HCT116 (cell line): ENCODE data around the gene MEGF6. TPM values are rescaled to one million over a fixed set of nuclear protein-coding genes. Genes with fewer than 3 reads are reported as not detected.

ENCODE experiments used
- ATAC-seq: fragments of 200-7000 bp; cut with Tn5 transposase; 2 replicates; pipeline ENCODE4 v1.9.1; 2020; ENCODE audit warnings: mild to moderate bottlenecking, moderate library complexity
- BruUV-seq: library from RNA; stranded (reverse); fragments of 400-500 nt; replicated peaks from 2 replicates; lab custom pipeline; 2021; lab: Mats Ljungman, UMichigan
- CTCF ChIA-PET: fragments of 300-600 bp; sonication (Branson Sonifier 250); formaldehyde crosslinking; loops from one replicate; lab custom pipeline; 2021; ENCODE audit warnings: antibody characterized with exemption; lab: Charles Lee
- POLR2A ChIA-PET: fragments of 300-600, 350-600 bp; sonication (Branson Sonifier 250); formaldehyde crosslinking; loops from one replicate; lab custom pipeline; 2021; ENCODE audit warnings: antibody characterized with exemption; lab: Charles Lee
- RAD21 ChIA-PET, 2 experiments: fragments of 300-600 bp; sonication (Branson Sonifier 250); formaldehyde crosslinking; loops; one replicate each; lab custom pipeline; 2023; ENCODE audit warnings: low total read pairs in 2 of 2; ENCODE audit not compliant: uncharacterized antibody in 2 of 2, unreplicated experiment in 2 of 2, low non-redundant PET in 1 of 2; lab: Charles Lee
- DNase-seq: peaks from one replicate; pipeline ENCODE4 v3.0.0-alpha.2; 2010; ENCODE audit warnings: low read depth, low spot score
- H2AFZ ChIP-seq: fragments of 200-600 bp; shearing (Covaris generic), sonication (generic); 2 replicates; pipeline ENCODE4 v1.6.1; 2017; ENCODE audit warnings: low read depth, mixed run types, mixed read lengths, antibody characterized with exemption, low read length; ENCODE audit not compliant: poor library complexity, severe bottlenecking
- H3K27ac ChIP-seq: 2 replicates; pipeline ENCODE4 v1.5.1; 2012; ENCODE audit warnings: low read depth, low read length
- H3K27me3 ChIP-seq: fragments of 200-600 bp; sonication (generic); 2 replicates; pipeline ENCODE4 v1.6.1; 2016; ENCODE audit warnings: mixed run types, low read length, mixed read lengths; ENCODE audit not compliant: insufficient read depth
- H3K36me3 ChIP-seq, 2 experiments: fragments of 200-500 bp in 1 of 2; fragments of 200-600 bp in 1 of 2; sonication (Bioruptor generic) in 1 of 2; sonication (generic) in 1 of 2; 2 replicates each; pipeline versions ENCODE4 v1.5.1 to v1.6.1; 2014 to 2016; ENCODE audit warnings: low read length in 2 of 2, inconsistent platforms in 1 of 2, mixed read lengths in 1 of 2, mixed run types in 1 of 2; ENCODE audit not compliant: insufficient read depth in 2 of 2, control insufficient read depth in 1 of 2
- H3K4me1 ChIP-seq, 2 experiments: fragments of 200-600 bp in 1 of 2; sonication (generic) in 1 of 2; 2 replicates each; pipeline versions ENCODE4 v1.5.1 to v1.6.1; 2012 to 2017; ENCODE audit warnings: low read length in 2 of 2, inconsistent platforms in 1 of 2, mild to moderate bottlenecking in 1 of 2, mixed read lengths in 1 of 2, mixed run types in 1 of 2, moderate library complexity in 1 of 2; ENCODE audit not compliant: insufficient read depth in 2 of 2, control insufficient read depth in 1 of 2
- H3K4me2 ChIP-seq: fragments of 200-600 bp; sonication (generic); 2 replicates; pipeline ENCODE4 v1.6.1; 2017; ENCODE audit warnings: mixed run types, low read length, mixed read lengths
- H3K4me3 ChIP-seq, 2 experiments: fragments of 200-600 bp in 1 of 2; sonication (generic) in 1 of 2; replicated peaks in 1 of 2; 2 replicates each; pipeline ENCODE4 v1.5.1; 2011 to 2016; ENCODE audit warnings: low read length in 2 of 2, control low read depth in 1 of 2, low read depth in 1 of 2, mild to moderate bottlenecking in 1 of 2, mixed read lengths in 1 of 2, mixed run types in 1 of 2
- H3K79me2 ChIP-seq: fragments of 200-600 bp; sonication (generic); 2 replicates; pipeline ENCODE4 v1.6.1; 2017; ENCODE audit warnings: mild to moderate bottlenecking, mixed run types, low read length, moderate library complexity, mixed read lengths; ENCODE audit not compliant: insufficient read depth
- H3K9ac ChIP-seq: fragments of 200-600 bp; sonication (generic); 2 replicates; pipeline ENCODE4 v1.6.1; 2016; ENCODE audit warnings: low read length, mixed read lengths
- H3K9me2 ChIP-seq: fragments of 200-600 bp; sonication (generic), shearing (Covaris generic); 2 replicates; pipeline ENCODE4 v1.6.1; 2017; ENCODE audit warnings: mixed run types, mild to moderate bottlenecking, moderate library complexity; ENCODE audit not compliant: insufficient read depth
- H3K9me3 ChIP-seq, 2 experiments: fragments of 200-500 bp in 1 of 2; fragments of 200-600 bp in 1 of 2; sonication (Bioruptor generic) in 1 of 2; sonication (generic) in 1 of 2; 2 replicates each; pipeline ENCODE4 v1.6.1; 2014 to 2017; ENCODE audit warnings: low read length in 2 of 2, mixed read lengths in 2 of 2, inconsistent platforms in 1 of 2, low read depth in 1 of 2, mild to moderate bottlenecking in 1 of 2, mixed run types in 1 of 2, moderate library complexity in 1 of 2; ENCODE audit not compliant: control insufficient read depth in 1 of 2, insufficient read depth in 1 of 2
- H4K20me1 ChIP-seq: fragments of 200-600 bp; sonication (generic), shearing (Covaris generic); 2 replicates; pipeline ENCODE4 v1.6.1; 2017; ENCODE audit warnings: mixed run types, mild to moderate bottlenecking, moderate library complexity; ENCODE audit not compliant: insufficient read depth
- ATF3 ChIP-seq: IDR thresholded peaks from 2 replicates; pipeline ENCODE4 v1.6.1; 2012
- CEBPB ChIP-seq: IDR thresholded peaks from 2 replicates; pipeline ENCODE4 v1.6.1; 2012; ENCODE audit warnings: low read depth
- CTCF ChIP-seq, 3 experiments: fragments of 200-600 bp in 1 of 3; sonication (generic) in 1 of 3; IDR thresholded peaks in 2 of 3; conservative IDR thresholded peaks in 1 of 3; 2 replicates each; pipeline ENCODE4 v1.5.1; 2012 to 2017; ENCODE audit warnings: low read depth in 2 of 3, low read length in 2 of 3, antibody characterized with exemption in 1 of 3, borderline replicate concordance in 1 of 3, control low read depth in 1 of 3, mild to moderate bottlenecking in 1 of 3, mixed read lengths in 1 of 3, mixed run types in 1 of 3, moderate library complexity in 1 of 3; ENCODE audit not compliant: insufficient read depth in 1 of 3
- ELF1 ChIP-seq: IDR thresholded peaks from 2 replicates; pipeline ENCODE4 v1.6.1; 2012; ENCODE audit warnings: low read depth, borderline replicate concordance
- EZH2phosphoT487 ChIP-seq: fragments of 200-600 bp; IDR thresholded peaks from 2 replicates; pipeline ENCODE4 v1.6.1; 2018; ENCODE audit warnings: antibody characterized with exemption, borderline replicate concordance
- JUND ChIP-seq: IDR thresholded peaks from 2 replicates; pipeline ENCODE4 v1.6.1; 2012
- MAX ChIP-seq: IDR thresholded peaks from 2 replicates; pipeline ENCODE4 v1.6.1; 2012
- REST ChIP-seq: IDR thresholded peaks from 2 replicates; pipeline ENCODE4 v1.6.1; 2012; ENCODE audit warnings: low read depth
- SIN3A ChIP-seq: IDR thresholded peaks from 2 replicates; pipeline ENCODE4 v1.6.1; 2012; ENCODE audit warnings: low read depth
- SP1 ChIP-seq: IDR thresholded peaks from 2 replicates; pipeline ENCODE4 v1.6.1; 2012; ENCODE audit warnings: low read depth
- SRF ChIP-seq: IDR thresholded peaks from 2 replicates; pipeline ENCODE4 v1.6.1; 2012; ENCODE audit warnings: low read depth
- TCF7L2 ChIP-seq: IDR thresholded peaks from 2 replicates; pipeline ENCODE4 v1.7.0; 2011; ENCODE audit warnings: borderline replicate concordance, inconsistent platforms; ENCODE audit not compliant: insufficient read depth, insufficient read length; ENCODE audit errors: extremely low read depth
- YY1 ChIP-seq: IDR thresholded peaks from 2 replicates; pipeline ENCODE4 v1.6.1; 2011; ENCODE audit warnings: low read length, low read depth, moderate library complexity, mild to moderate bottlenecking; ENCODE audit not compliant: insufficient replicate concordance; ENCODE audit errors: extremely low read depth
- ZBTB33 ChIP-seq: IDR thresholded peaks from 2 replicates; pipeline ENCODE4 v1.6.1; 2011; ENCODE audit warnings: mild to moderate bottlenecking, low read length, moderate library complexity; ENCODE audit not compliant: insufficient replicate concordance; ENCODE audit errors: extremely low read depth
- ZFX ChIP-seq: fragments of 450-650 bp; IDR thresholded peaks from 2 replicates; pipeline ENCODE4 v1.6.1; 2017
- ZNF274 ChIP-seq: fragments of 200-500 bp; sonication (Bioruptor generic); IDR thresholded peaks from 2 replicates; pipeline ENCODE4 v1.6.1; 2014; ENCODE audit warnings: mild to moderate bottlenecking, low read depth, low read length, inconsistent platforms
- intact Hi-C: fragments of 100-400 bp; cut with micrococcal nuclease; formaldehyde crosslinking; loops from 2 replicates; pipeline ENCODE4 v1.10.0; 2022
- total RNA-seq: library from RNA; stranded (reverse); gene quantifications from one replicate; pipeline ENCODE4 v1.2.1, GENCODE V29; 2021; ENCODE audit not compliant: unreplicated experiment

MEGF6 gene
- total RNA-seq, 1 experiment from 2014 or later: 47.6 TPM

- TF ChIP-seq REST (no peak), EZH2phosphoT487 (no peak), ELF1 (no peak), JUND (no peak), ZNF274 (no peak), MAX (no peak), ZFX (no peak)
These were observed 96.9 kb downstream of the MEGF6 start (continued) for GRCh38 chr1:3514404-3514803.

- no peak for ATAC-seq
These were observed 99.5 kb downstream of the MEGF6 start for GRCh38 chr1:3511856-3512255.

More at GRCh38 chr1:3511856-3512255, 99.5 kb downstream of the MEGF6 start:
- Histone ChIP-seq H3K4me3 (no peak overlapping the region), H3K4me1 (peaks cover 15 to 49% of the 10 kb centered on the region in 2 experiments), H3K36me3 (no peaks in the 10 kb centered on the region), H3K9ac (no peak overlapping the region), H3K9me2 (no peaks in the 10 kb centered on the region), H3K27me3 (no peaks in the 10 kb centered on the region), H2AFZ (no peak overlapping the region), H4K20me1 (no peaks in the 10 kb centered on the region), H3K9me3 (no peaks in the 10 kb centered on the region), H3K27ac (no peak overlapping the region), H3K4me2 (no peak overlapping the region), H3K79me2 (no peaks in the 10 kb centered on the region)
- CTCF ChIA-PET: no interaction called here
- BruUV-seq: no TSS peak
- TF ChIP-seq SRF: no peak
- no peak for TF ChIP-seq SP1
- no peak for TF ChIP-seq ZNF274
- TF ChIP-seq YY1: no peak
- TF ChIP-seq EZH2phosphoT487: no peak
- no peak for TF ChIP-seq JUND
- TF ChIP-seq TCF7L2: no peak
- no peak for TF ChIP-seq MAX
- no peak for TF ChIP-seq SIN3A
- TF ChIP-seq CTCF (IDR thresholded peaks at IDR 0.05 in 2 of 3, conservative IDR thresholded peaks at IDR 0.05 in 1 of 3; ENCODE audit: borderline replicate concordance in 1 of 3, insufficient read depth in 1 of 3, low read depth in 2 of 3, low read length in 2 of 3): no peak
- no peak for TF ChIP-seq ZFX
- TF ChIP-seq ZBTB33: no peak
- no peak for TF ChIP-seq ATF3
- TF ChIP-seq CEBPB: no peak
- RAD21 ChIA-PET: no interaction called here
- intact Hi-C loops: loop anchor here (2.0 kb wide), 1 partner anchor 19 kb away; no protein-coding TSS in a partner anchor
- POLR2A ChIA-PET: no interaction called here
- DNase-seq: no peak
